ENCODE data around the gene PTPN4.

PTPN4 gene

DNA sequence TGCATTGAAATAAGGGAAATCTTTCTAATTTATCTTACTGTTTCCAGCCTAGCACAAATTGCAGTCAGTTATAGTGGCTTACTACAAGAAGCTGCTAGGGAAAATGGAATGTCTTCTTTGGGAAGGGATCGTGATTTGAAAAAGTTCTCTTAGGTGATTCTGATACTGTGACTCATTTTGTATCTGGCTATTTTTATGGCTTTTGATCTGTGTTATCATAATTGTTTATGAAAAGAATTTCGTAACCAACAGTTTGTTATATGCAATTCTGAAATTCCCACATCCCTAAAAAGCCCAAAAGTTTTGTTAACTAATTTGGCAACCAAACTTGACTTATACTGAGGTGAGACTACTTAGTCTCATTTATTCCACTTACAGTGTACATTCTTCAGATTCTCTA, 12.4 kb downstream of the PTPN4 start:
- DNase-seq (ENCODE audit: low read depth) = no peak
- no peak overlapping the region for H3K4me3 ChIP-seq (ENCODE audit: low read depth, low read length)
- TF ChIP-seq CTCF (IDR thresholded peaks at IDR 0.05; ENCODE audit: insufficient read depth, low read depth, low read length, missing control alignments) = no peak

DNA sequence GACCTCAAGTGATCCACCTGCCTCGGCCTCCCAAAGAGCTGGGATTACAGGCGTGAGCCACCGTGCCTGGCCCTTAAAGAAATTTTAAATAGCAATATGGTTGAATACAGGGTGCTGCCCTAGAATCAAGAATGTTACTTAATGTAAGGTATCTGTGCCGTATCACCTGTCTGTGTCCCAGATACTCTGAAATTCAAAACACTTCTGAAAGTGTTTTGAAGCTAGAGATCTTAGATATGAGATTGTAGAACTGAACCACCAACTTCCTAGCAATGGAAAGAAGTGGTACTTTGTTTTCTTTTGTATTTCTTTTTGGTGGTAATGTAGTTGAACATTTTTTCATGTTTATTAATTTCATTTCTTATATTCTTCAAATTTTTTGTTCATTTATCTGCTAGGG, 13.0 kb downstream of the PTPN4 start:
- DNase-seq (ENCODE audit: low read depth) = no peak
- H3K4me3 ChIP-seq (ENCODE audit: low read depth, low read length) = no peak overlapping the region
- no peak for TF ChIP-seq CTCF (IDR thresholded peaks at IDR 0.05; ENCODE audit: insufficient read depth, low read depth, low read length, missing control alignments)

DNA sequence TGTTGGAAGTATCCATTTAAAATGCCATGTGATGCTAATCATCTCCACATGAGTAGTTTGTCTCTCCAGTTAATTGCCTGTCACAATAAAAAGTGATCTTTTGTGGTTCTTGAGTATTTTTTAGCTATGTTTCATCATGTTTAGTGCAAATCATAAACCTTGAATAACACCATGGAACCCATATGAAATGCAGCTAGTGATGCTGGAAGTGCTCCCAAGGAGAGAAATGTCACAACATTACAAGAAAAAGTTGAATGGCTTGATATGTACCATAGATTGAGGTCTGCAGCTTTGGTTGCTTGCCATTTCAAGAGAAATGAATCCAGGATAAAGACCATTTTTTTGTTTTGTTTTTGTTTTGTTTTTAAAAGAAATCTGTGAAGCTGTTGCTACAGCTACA, 14.3 kb downstream of the PTPN4 start:
- no peak overlapping the region for H3K4me3 ChIP-seq (ENCODE audit: low read depth, low read length)
- TF ChIP-seq CTCF (IDR thresholded peaks at IDR 0.05; ENCODE audit: insufficient read depth, low read depth, low read length, missing control alignments) = no peak
- DNase-seq (ENCODE audit: low read depth) = no peak

GRCh38 chr2:119775102-119775501, 15.4 kb downstream of the PTPN4 start:
- no peak overlapping the region for H3K4me3 ChIP-seq (ENCODE audit: low read depth, low read length)
- DNase-seq (ENCODE audit: low read depth) = no peak
- TF ChIP-seq CTCF (IDR thresholded peaks at IDR 0.05; ENCODE audit: insufficient read depth, low read depth, low read length, missing control alignments) = no peak

DNA sequence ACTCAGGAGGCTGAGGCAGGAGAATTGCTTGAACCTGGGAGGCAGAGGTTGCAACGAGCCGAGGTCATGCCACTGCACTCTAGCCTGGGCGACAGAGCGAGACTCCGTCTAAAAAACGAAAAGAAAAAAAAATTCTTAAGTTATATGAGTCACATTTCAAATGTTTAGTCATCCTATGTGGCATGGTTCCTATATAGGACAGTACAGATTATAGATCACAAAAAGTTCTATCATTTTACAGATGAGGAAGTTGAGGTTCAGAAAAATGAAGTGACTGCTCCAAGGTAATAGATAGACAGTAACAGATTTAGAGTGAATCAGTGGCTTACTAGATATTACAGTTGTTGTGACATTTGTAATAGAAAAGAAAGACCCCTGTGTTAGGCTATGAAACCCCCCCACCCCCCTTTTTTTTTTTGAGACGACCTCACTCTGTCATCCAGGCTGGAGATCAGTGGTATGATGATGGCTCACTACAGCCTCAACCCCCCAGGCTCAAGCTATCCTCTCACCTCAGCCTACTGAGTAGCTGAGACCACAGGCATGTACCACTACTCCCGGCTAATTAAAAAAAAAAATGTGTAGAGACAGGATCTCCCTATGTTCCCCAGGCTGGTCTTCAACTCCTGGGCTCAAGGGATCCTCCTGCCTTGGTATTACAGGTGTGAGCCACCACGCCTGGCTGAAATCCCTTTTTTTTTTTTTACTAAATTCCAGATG, 22.7 kb downstream of the PTPN4 start:
- no peak for DNase-seq (ENCODE audit: low read depth)
- no peak overlapping the region for H3K4me3 ChIP-seq (ENCODE audit: low read depth, low read length)
- no peak for TF ChIP-seq CTCF (IDR thresholded peaks at IDR 0.05; ENCODE audit: insufficient read depth, low read depth, low read length, missing control alignments)

DNA sequence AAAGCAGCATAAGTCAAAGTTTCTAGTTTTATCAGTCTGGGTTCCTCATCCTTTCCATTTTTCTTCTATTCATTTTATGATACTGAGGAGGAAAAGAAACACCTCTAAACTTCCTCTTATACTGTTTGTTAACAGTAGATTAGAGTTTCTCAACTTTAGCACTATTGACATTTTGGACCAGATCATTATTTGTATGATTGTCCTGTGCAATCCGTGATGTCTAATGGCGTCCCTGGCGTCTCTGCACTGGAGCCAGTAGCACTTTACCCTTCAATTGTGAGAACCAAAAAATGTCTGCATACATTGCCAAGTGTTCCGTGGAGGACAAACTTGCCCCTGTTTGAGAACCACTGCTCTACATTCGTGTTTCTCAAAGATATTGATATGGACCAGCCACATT, 25.2 kb downstream of the PTPN4 start:
- no peak for DNase-seq (ENCODE audit: low read depth)
- no peak for TF ChIP-seq CTCF (IDR thresholded peaks at IDR 0.05; ENCODE audit: insufficient read depth, low read depth, low read length, missing control alignments)

DNA sequence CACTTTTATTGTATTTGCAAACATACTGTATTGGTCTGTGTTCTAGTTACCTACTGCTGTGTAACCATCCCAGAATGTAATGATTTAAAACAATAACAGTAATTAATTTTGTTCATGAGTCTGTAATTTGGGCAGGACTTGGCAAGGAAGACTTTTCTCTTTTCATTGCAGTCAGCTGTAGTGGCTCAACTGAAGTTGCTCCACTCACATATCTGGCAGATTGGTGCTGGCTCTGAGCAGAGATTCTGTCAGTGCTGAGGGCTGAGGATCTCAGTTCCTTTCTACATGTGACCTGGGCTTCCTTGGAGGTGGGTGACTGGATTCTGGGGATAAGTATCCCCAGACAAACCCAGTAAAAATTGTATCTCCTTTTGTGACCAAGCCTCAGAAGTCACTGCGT, 26.6 kb downstream of the PTPN4 start:
- H3K4me3 ChIP-seq (ENCODE audit: low read depth, low read length) = no peak overlapping the region
- TF ChIP-seq CTCF (IDR thresholded peaks at IDR 0.05; ENCODE audit: insufficient read depth, low read depth, low read length, missing control alignments) = no peak
- no peak for DNase-seq (ENCODE audit: low read depth)

More for the DNA sequence above, 25.2 kb downstream of the PTPN4 start:
- H3K4me3 ChIP-seq (ENCODE audit: low read depth, low read length) = no peak overlapping the region

Data from GM12865 (cell line).